GM18517 (cell line): Measurements from ENCODE around the gene ILKAP.
"Not testable (repeated sequence)": the region's sequence is repeated elsewhere in the genome, so short reads cannot be mapped to it uniquely, and the experiment has no call there.

Experiments used
- ATAC-seq: cut with Tn5 transposase; IDR thresholded peaks from one replicate; pipeline ENCODE4 v1.9.1; 2021; ENCODE audit warnings: mild to moderate bottlenecking, moderate library complexity; ENCODE audit not compliant: unreplicated experiment

ILKAP gene

DNA sequence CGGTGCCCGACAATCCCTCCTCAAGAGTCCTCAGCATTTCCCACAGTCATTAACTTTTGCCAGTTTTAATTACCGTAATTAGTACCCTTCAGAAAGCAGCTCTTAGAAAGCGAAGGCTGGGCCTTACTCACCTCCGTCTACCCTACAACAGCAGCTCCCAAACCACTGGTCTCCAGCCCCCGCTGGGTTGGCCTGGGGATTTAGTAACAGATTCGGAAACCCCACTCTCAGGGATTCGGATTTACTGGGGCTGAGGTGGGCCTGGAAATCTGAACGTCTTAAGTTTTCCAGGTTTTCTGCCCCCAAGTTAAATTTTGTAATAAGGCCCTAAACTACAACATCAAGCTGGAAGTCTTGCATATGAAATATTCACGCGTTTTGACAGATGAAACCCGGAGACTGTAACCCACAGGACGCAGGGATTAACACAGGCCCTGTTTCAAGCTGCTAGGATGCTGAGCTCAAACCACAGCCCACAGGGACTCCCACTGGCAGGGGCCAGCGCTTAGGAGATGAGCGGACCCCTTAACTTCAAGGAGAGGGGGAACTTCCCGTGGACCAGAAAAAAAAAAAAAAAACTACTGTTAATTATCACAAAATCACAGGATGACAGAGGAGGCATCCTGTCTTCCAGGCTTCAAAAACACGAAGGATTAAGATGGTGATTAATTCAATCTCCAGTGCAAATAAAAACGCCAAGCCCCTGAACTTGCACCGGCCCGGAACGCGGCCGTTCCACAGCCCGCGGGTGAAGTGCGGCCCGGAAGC, 985 bp downstream of the ILKAP start:
- ATAC-seq, result no peak

DNA sequence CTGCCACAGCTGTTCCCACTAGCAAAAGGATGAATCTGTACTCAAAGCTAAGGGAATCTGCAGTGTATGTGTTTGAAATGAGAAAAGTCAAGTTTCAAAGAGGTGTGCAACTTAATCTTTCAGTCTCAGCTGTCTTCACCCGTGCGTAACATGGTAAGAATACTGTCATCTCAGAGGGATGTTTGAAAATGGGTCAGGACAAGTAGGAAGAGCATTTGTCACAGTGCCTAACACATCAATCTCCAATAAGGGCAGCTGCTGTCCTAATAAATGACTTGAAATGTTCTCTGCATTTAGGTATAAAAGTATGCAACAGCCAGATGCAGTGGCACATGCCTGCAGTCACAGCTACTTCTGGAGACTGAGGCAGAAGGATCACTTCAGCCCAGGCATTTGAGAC, 13.1 kb downstream of the ILKAP start:
- no peak for ATAC-seq

DNA sequence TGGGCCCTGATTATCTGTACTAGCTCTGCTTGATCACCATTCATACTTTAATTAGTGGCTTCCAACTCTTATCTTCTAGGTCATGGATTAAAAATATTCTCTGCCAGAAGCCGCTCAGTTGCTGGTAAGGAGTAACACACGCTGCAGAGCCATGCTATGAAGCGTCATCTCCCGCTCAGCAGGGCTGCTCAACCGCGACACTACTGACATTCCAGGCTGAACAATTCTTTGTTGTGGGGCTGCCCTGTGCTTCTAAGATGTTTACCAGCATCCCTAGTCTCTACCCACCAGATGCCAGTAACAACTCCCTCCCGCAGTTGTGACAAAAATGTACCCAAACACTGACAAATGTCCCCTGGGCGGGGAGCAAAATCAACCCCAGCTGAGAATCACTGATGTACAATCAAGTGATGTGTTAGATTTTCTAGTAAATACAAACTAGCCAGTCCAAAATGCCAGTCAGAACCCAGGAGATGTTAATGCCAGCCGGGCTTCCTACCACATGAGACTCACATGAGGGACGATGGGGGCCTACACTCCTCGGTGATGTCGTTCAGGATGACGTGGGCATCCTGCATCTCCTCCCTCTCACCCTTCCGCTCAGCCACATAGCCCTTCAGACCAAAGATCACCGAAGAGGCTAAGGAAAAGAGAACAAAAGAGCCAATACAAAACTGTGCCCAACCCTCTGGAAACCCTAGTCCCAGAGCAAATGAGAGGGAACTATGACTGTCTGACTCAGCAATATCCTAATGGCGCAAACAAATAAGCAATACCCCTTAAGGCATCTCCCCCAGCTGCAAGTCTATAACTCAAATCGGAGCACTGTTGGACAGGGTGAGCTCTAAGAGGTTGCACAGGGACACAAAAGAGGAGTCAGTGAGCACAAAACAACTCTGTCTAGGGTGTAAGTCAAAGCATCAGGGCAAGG, 15.6 kb downstream of the ILKAP start:
- ATAC-seq, result no peak

DNA sequence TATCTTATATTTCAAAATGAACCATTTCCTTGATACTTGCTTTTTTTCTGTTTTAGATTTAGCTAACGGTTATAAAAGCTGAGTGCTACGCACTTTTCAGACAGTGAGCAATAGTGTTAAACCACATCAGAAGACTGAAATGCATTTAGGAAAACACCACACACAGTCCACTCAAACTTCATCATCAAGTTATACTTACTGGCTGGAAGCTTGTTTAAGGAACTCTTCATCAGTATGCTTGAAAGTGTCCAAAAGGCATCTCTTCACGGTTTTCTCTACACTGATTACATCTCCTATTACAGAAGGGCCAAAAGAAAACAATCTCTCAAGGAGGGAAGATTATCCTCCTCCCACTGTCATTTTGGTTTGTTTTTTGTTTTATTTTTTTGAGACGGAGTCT, 19.7 kb downstream of the ILKAP start:
- ATAC-seq, result no peak

DNA sequence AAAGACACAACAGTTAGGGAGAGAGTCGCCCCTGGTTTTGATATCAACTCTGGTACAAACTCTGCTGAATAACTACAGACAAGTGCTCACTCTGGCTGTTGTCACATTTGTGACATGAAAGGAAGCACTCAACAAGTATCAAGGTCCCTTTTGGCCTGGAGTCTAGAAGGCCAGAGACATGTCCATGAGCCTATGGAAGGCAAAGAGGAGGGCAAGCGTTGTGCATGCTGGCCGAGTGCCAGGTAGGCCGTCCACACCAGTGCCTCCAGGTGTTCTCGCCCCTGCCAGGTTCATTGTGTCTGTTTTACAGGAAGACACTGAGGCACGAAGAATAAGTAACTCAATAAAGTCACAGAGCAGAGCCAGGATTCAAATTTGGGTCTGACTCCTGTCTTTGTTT, 21.1 kb downstream of the ILKAP start:
- no peak for ATAC-seq

DNA sequence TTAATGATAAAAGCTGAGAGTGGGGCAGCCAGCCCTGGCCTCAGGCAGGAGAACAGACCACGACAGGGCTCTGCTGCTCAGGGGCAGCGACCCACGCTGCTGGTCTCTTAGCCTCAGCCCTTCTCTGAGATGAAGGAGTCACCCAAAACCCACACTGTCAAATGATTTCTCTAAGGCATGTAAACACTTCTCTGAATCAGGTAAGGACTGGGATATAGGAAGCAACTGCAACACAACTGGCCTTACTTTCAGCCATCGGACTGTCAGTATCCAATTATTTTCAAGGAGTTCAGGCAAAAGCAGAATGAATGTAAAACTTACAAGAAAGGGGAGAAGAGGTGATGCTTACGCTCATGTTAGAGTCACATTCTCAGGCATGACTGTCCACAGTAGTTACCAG, 22.9 kb downstream of the ILKAP start:
- no peak for ATAC-seq

DNA sequence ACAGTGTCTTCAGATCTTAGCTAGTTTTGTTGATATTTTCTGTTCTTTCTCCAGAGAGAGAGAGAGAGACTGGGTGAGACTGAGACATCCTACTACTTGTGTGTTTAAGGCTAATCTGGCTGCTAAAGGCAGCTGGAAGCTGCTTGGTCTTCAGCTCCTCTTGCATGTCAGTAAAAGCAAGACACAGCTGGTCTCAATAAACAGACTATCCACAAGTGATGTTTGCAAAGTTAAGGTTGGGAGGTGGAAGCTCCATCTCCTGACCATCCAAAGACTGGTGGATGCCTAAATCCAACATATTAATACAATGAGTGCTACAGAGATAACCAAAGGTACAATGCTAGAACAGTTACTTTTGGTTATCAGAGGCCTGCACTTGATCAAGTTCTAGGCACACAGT, 26.9 kb downstream of the ILKAP start:
- no peak for ATAC-seq

DNA sequence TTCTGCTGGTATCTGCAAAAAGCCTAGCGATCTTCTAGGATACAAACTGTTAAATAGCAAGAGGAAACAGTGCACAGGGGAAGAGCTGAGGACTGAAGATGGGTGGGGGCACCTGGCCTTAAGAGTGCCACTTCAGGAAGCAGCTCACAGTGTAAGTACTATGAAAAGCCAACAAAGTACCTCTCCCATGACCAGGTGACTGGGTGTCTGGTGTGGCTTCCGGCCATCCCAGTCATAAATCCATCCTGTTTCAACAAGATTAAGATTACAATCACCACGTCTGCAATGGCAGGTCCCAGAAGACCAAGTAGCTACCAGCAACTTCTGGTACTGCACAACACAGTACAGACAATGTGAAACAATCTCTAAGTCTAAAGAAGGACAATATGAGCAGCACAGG, 28.8 kb downstream of the ILKAP start:
- no peak for ATAC-seq

DNA sequence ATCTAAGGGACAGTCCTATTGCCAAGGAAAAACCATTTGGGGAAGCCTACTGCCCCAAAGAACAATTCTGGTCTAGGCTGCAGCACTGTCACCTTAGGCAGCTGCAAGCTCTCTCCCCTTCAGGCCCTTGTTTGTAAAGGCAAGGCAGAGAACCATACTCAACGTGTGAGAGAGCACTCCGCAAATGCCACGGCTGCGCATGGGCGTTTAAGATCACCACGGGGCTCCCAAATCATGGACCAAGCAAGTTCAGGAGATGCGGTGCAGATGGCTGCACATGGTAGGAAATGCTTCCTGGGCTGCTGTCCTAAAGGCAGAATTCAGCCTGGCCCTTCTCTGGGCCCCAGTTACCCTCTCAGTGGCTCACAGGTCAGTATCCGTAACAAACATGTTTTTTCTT, 29.2 kb downstream of the ILKAP start:
- no peak for ATAC-seq

DNA sequence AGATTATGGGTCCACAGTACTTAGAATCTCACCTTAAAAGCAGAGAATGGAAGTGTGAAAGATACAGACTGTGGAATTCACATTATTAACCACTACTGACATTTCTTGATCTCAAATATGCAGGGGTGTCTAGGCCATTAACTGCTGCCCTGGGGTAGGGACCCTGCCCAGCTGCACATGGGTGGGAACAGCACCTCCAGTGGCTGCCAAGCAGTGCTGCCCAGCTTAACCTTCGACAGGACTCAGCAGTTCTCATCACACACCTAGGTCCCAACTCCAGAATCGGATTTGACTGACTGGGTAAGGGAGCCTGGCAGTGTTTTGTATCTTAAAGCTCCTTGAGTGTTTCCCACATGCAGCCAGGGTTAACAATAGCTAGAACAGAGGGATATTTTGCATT, 29.8 kb downstream of the ILKAP start:
- ATAC-seq, result no peak

DNA sequence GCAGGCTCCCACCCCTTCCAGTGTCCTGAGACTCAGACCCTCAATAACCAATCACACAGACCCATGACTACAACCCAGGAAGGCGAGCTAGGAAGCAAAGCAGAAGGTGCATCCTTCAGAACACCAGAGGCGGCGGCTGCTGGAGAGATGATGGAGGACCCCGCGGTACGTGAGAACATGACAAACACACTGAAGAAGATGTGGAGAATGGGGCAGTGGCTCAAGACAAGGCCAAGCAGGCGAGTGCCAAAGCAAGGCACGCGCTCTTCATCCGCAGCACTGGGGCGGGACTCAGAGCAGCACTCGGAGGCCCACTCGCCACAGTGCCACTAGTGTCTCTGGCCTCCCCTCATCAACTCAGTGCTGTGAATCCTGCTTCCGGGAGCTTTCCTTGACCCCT, 31.1 kb downstream of the ILKAP start:
- no peak for ATAC-seq

DNA sequence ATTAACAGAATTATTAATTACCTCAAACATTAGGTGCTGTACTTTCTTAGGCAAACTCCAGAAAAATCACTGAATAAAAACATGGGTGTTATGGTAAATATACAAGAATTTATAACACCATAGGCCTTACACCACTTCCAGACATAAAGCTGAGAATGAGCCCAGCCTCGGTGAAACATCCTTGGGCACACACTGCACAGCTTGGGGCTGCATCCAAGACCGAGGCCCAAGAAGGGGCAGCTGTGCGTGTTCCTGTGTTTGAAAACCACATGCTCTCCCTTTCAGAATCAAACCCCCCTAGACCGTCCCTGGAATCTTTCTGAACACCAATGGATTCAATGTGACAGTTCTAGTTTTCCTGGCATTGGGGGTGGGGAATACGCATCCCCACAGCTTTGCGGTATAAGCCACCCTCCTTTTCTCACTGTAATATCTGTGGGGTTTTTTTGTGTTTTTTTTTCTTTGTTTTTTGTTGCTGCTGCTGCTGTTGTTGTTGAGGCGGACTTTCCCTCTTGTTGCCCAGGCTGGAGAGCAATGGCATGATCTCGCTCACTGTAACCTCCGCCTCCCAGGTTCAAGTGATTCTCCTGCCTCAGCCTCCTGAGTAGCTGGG, 31.8 kb downstream of the ILKAP start:
- ATAC-seq, result no peak

DNA sequence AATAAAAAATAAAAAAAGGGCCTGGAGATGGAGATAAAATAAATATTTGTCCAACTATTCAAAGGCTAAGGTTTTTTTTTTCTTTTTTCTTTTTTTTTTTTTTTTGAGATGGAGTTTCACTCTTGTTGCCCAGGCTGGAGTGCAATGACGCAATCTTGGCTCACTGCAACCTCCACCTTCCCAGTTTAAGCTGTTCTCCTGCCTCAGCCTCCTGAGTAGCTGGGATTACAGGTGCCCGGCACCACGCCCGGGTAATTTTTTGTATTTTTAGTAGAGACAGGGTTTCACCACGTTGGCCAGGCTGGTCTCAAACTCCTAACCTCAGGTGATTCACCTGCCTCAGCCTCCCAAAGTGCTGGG, 32.4 kb downstream of the ILKAP start:
- not testable (repeated sequence) for ATAC-seq

DNA sequence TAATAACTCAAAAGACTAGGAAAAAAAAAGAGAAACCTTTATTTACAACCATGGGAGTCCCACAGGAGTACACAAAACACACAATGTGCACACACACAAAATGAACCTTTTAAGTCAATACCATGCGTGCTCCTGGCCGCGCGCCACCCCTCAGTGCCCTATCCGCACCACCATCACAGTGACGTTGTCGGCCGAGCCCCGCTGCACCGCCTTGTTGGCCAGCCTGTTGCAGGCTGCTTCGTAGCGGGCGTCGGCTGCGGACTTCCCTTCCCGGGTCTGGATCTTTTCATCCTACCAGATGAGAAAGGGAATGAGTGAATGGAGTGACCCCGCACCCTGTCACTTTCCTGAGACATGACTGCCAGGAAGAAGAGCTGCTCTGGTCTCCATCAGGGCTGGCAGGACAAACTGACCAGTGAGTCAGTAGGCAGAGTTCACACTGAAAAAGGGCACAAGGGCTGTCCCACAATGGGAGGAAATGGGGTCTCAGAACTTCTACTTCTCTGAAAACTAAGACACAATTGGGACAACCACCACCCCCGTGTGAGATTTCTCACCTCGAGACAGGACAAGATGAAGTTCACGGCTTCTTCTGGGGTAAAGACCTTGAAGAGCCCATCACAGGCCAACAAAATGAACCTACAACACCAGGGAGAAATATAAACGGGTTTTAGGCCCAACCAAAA, 33.0 kb downstream of the ILKAP start:
- ATAC-seq, result no peak

DNA sequence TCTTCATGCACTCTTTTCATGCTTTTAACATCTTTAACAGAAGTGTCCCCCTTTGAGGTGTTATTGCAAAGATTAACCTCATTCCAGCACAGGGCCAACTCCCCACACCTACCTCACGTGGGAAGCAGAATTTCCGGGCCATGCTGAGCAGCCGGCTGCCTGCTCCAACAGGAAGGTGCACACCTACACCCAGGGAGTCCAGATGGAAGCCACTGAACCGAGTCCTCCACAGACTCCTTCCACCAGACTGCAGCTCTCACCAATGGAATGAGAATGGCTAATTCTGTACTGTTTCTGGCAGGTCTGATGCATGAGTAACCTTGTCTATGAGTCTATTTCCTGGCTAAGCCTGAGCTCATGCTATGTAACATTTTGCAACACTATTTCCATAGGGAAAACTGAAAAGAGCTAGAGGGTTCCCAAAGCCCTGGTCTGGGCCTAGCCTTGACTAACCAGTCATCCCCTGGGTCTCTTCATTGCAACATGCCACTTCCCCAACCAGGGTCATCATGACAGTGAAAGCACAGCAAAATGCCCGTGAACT, 33.7 kb downstream of the ILKAP start:
- no peak for ATAC-seq

DNA sequence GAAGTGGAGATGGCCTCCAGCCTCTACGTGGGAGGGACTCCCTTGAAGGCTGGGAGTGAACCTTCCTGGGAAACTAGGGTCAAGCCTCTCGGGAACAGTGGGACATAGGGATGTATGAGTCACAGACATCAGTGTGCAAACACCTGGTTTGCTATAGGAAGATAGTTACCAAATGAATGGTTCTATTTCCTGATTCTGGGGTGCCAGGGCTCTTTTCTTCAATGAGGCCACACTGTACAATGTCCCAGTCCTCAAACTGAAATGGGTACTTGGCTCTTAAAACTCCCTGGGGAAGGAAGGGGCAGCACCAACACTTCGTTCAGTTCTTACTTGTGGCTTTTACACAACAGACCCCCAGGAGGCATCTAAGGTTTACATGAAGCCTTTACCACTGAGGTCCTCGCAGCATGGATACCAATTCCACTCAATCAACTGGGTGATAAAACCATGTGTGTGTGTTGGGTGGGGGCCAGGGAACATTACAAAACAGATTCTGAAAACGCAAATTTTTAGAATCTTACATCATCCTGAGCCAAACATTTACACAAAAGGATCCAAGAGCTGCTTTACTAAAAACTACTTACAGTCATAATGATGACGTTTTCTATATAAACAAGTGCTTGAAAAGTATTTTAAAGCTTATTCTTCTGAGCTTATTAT, 34.3 kb downstream of the ILKAP start:
- no peak for ATAC-seq

DNA sequence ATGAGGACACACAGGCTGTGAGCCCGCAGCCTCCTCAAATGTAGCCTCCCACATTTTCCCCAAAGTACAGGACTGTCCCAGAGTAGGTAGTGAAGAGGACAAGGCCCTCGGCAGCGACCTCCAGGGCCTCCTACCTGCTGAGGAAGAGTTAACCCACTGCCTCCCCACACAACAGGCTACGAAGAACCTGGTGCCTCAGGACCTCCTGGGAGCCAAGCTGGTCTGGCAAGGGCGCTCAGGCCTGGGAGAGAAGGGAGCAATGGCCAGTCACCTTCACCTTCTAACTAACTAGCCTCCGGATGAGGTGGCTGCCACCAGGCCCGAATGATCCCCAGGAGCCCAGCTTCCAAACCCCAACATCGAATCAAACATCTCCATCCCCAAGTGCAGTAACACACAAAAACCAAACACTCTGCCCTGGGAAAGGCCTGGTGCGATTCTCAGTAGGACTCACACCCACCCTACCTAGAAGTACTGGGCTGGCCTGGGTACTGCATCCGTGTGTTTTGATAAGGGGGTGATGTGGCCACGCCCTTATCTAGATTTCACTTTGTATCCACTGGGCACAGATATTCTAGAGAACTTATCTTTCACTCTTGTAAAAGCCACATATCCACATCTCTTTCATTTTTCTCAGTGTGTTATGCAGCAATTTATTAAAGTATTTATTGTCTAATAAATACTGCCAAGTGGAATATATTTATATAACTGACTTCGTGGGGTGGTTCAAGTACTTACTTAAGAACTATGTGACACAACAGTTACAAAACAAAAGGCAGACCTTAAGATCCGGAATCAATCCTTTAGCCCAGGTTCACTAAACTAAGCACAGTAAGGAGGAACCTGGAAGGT, 35.1 kb downstream of the ILKAP start:
- no peak for ATAC-seq

DNA sequence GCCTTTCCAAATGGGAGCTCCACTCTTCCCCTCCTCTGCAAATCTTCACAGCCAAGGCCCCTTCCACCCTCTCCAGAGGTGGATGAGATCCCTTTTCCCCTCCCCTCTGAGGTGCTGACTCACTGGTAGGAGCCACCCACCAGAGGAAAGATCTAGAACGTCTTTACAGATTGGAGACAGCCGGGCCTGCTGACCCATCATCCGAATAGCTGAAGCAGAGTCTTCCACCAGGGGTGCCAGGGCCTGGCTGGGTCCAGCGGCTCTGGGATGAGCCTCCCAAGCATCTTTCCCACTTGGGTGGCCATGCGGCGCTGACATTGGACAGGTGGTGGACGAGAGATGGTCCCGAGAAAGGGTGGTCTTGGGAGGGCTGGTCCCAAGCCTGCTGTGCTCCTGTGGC, 35.7 kb downstream of the ILKAP start:
- no peak for ATAC-seq

DNA sequence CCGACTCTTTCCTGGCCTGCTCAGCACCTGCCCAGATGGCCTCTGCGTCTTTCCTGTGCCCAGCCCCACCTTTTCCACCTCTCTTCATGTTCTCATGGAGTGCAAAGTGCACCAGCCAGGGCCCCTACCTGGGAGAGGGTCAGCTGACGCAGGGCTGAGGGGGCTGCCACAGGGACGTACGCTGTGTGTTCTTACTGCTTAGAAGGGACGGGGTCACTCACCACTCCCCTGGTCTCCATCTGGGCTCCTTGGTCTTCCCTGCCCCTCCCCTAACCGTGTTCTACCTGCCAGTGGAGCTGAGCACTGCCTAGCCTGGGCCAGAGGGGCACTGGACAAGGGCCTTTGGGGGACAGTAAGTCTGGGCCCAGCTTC, 36.2 kb downstream of the ILKAP start:
- no peak for ATAC-seq
